ENCODE results near the gene CD59. TPM values are rescaled to one million over a fixed set of nuclear protein-coding genes. Genes with fewer than 3 reads are reported as not detected.

Gene CD59
- total and polyA plus RNA-seq, 2 experiments from 2014 or later: 298 to 346 TPM

GRCh38 chr11:33721984-33722383 lies 14.2 kb downstream of the CD59 start:
- H3K9me2 ChIP-seq (replicated peaks; ENCODE audit: insufficient read depth): no peaks in the 10 kb centered on the region
- H3K9me3 ChIP-seq (ENCODE audit: low read depth): no peaks in the 10 kb centered on the region

DNA sequence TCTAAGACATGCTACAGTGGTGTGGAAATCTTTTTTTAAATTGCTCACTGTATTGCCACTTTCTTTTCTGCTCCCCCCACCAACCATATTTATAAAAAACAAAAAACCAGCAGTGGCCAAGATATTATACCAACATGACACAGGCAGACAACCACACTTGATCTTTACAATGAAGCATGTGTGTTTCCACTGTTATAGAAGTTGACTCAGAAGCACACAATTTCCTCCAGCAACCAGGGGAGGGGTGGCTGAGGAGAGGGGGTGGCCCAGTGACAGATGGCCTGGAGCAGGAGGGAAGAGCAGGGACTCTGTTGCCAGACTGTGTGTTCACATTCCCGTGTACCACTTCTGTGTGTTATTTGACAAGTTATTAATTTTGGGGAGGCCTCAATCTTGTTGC lies 14.8 kb downstream of the CD59 start:
- H3K4me1 ChIP-seq (ENCODE audit: insufficient read depth): peaks cover 23% of the 10 kb centered on the region
- H3K79me2 ChIP-seq: peaks cover 80% of the 10 kb centered on the region

More at GRCh38 chr11:33721984-33722383, 14.2 kb downstream of the CD59 start:
- Histone ChIP-seq H2AFZ (no peak overlapping the region), H3K4me1 (ENCODE audit: insufficient read depth) (peaks cover 23% of the 10 kb centered on the region), H3K79me2 (peaks cover 80% of the 10 kb centered on the region), H3K27me3 (no peaks in the 10 kb centered on the region), H3K36me3 (replicated peaks; ENCODE audit: insufficient read depth, low read depth) (no peaks in the 10 kb centered on the region), H3K4me2 (no peak overlapping the region), H3K4me3 (no peak overlapping the region), H3K27ac (peak overlapping the region; percentile 87), H4K20me1 (ENCODE audit: insufficient read depth, poor library complexity, severe bottlenecking) (peaks cover 32% of the 10 kb centered on the region)
- WGBS (ENCODE audit: low lambda C conversion rate, missing lambda C conversion rate): 94% methylated on average over 5 of the region's 5 CpGs
- no peak for DNase-seq (ENCODE audit: low spot score)
- no peak for TF ChIP-seq CTCF (IDR thresholded peaks at IDR 0.05; ENCODE audit: poor library complexity)
- TF ChIP-seq EZH2phosphoT487 (IDR thresholded peaks at IDR 0.05; ENCODE audit: low read depth, severe bottlenecking, unreplicated experiment): no peak
- TF ChIP-seq EZH2 (IDR thresholded peaks at IDR 0.05; ENCODE audit: borderline replicate concordance): no peak

GRCh38 chr11:33719587-33719986 lies 16.6 kb downstream of the CD59 start:
- H3K4me2 ChIP-seq: no peak overlapping the region
- TF ChIP-seq CTCF (IDR thresholded peaks at IDR 0.05; ENCODE audit: poor library complexity) (no peak), EZH2phosphoT487 (IDR thresholded peaks at IDR 0.05; ENCODE audit: low read depth, severe bottlenecking, unreplicated experiment) (no peak), EZH2 (IDR thresholded peaks at IDR 0.05; ENCODE audit: borderline replicate concordance) (no peak)
- peaks cover 62% of the 10 kb centered on the region for H3K79me2 ChIP-seq
- no peaks in the 10 kb centered on the region for H3K27me3 ChIP-seq
- no peak overlapping the region for H2AFZ ChIP-seq
- no peak for DNase-seq (ENCODE audit: low spot score)
- H3K4me1 ChIP-seq (ENCODE audit: insufficient read depth): peaks cover 34% of the 10 kb centered on the region
- no peaks in the 10 kb centered on the region for H3K36me3 ChIP-seq (replicated peaks; ENCODE audit: insufficient read depth, low read depth)
- WGBS (ENCODE audit: low lambda C conversion rate, missing lambda C conversion rate): 84% methylated on average over 5 of the region's 5 CpGs
- H3K9me2 ChIP-seq (replicated peaks; ENCODE audit: insufficient read depth): no peaks in the 10 kb centered on the region
- peaks cover 21% of the 10 kb centered on the region for H4K20me1 ChIP-seq (ENCODE audit: insufficient read depth, poor library complexity, severe bottlenecking)
- no peaks in the 10 kb centered on the region for H3K9me3 ChIP-seq (ENCODE audit: low read depth)
- no peak overlapping the region for H3K4me3 ChIP-seq
- no peak overlapping the region for H3K27ac ChIP-seq

More for the DNA sequence above, 14.8 kb downstream of the CD59 start:
- Histone ChIP-seq H4K20me1 (ENCODE audit: insufficient read depth, poor library complexity, severe bottlenecking) (peaks cover 28% of the 10 kb centered on the region), H3K9me3 (ENCODE audit: low read depth) (no peaks in the 10 kb centered on the region), H3K27me3 (no peaks in the 10 kb centered on the region), H3K4me3 (no peak overlapping the region), H3K9me2 (replicated peaks; ENCODE audit: insufficient read depth) (no peaks in the 10 kb centered on the region), H3K36me3 (replicated peaks; ENCODE audit: insufficient read depth, low read depth) (no peaks in the 10 kb centered on the region), H3K4me2 (no peak overlapping the region), H3K27ac (no peak overlapping the region), H2AFZ (no peak overlapping the region)
- 79% methylated on average over 1 of the region's 1 CpG for WGBS (ENCODE audit: low lambda C conversion rate, missing lambda C conversion rate)
- no peak for TF ChIP-seq EZH2 (IDR thresholded peaks at IDR 0.05; ENCODE audit: borderline replicate concordance)
- no peak for TF ChIP-seq EZH2phosphoT487 (IDR thresholded peaks at IDR 0.05; ENCODE audit: low read depth, severe bottlenecking, unreplicated experiment)
- TF ChIP-seq CTCF (IDR thresholded peaks at IDR 0.05; ENCODE audit: poor library complexity): no peak
- no peak for DNase-seq (ENCODE audit: low spot score)

DNA sequence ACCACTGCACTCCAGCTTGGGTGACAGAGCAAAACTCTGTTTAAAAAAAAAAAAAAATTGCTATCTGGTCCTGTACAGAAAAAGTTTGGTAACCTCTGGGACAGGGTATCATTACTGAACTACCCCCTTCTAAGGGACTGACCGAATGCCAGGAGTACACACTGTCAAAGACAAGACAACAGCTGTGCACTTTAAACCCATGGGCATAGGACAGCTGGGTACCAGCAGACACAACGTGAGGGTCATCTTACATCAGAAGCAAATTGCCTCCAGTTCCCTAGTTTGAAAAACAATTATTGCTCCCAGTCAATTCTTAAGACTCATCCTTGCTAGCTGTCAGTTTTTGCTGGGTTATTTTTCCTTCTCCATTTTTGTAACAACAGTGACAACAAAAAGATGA lies 17.8 kb downstream of the CD59 start:
- no peak for DNase-seq (ENCODE audit: low spot score)
- no peaks in the 10 kb centered on the region for H3K9me3 ChIP-seq (ENCODE audit: low read depth)
- H3K4me2 ChIP-seq: no peak overlapping the region
- peaks cover 50% of the 10 kb centered on the region for H3K79me2 ChIP-seq
- no peaks in the 10 kb centered on the region for H3K27me3 ChIP-seq
- no peak overlapping the region for H2AFZ ChIP-seq
- no peak overlapping the region for H3K4me3 ChIP-seq
- peaks cover 23% of the 10 kb centered on the region for H3K4me1 ChIP-seq (ENCODE audit: insufficient read depth)
- no peaks in the 10 kb centered on the region for H3K9me2 ChIP-seq (replicated peaks; ENCODE audit: insufficient read depth)
- TF ChIP-seq EZH2phosphoT487 (IDR thresholded peaks at IDR 0.05; ENCODE audit: low read depth, severe bottlenecking, unreplicated experiment) (no peak), EZH2 (IDR thresholded peaks at IDR 0.05; ENCODE audit: borderline replicate concordance) (no peak), CTCF (IDR thresholded peaks at IDR 0.05; ENCODE audit: poor library complexity) (no peak)
- no peaks in the 10 kb centered on the region for H3K36me3 ChIP-seq (replicated peaks; ENCODE audit: insufficient read depth, low read depth)
- 88% methylated on average over 2 of the region's 2 CpGs for WGBS (ENCODE audit: low lambda C conversion rate, missing lambda C conversion rate)
- H4K20me1 ChIP-seq (ENCODE audit: insufficient read depth, poor library complexity, severe bottlenecking): peaks cover 21% of the 10 kb centered on the region
- no peak overlapping the region for H3K27ac ChIP-seq
